Thymus (tissue), 11 donors: ENCODE results near the gene KBTBD7. TPM values are rescaled to one million over a fixed set of nuclear protein-coding genes. Genes with fewer than 3 reads are reported as not detected.

Experiments
- DNase-seq, 9 donors: peaks; one replicate each; pipeline ENCODE4 v3.0.0-alpha.2; 2013; ENCODE audit warnings: low spot score in 9 of 9, low read depth in 6 of 9, missing footprints in 1 of 9
- H3K27ac ChIP-seq, 2 donors: one replicate each; pipeline ENCODE4 v1.5.1; 2013; ENCODE audit warnings: control low read depth in 1 of 2, low read depth in 1 of 2, low read length in 1 of 2, mild to moderate bottlenecking in 1 of 2, moderate library complexity in 1 of 2
- H3K27me3 ChIP-seq, 2 donors: one replicate each; pipeline ENCODE4 v1.5.1; 2013; ENCODE audit warnings: low read length in 1 of 2; ENCODE audit not compliant: control insufficient read depth in 2 of 2, insufficient read depth in 1 of 2
- H3K36me3 ChIP-seq, 2 donors: one replicate each; pipeline ENCODE4 v1.5.1; 2013; ENCODE audit warnings: low read length in 1 of 2, mild to moderate bottlenecking in 1 of 2, moderate library complexity in 1 of 2; ENCODE audit not compliant: control insufficient read depth in 2 of 2, insufficient read depth in 2 of 2
- H3K4me1 ChIP-seq, 2 donors: one replicate each; pipeline ENCODE4 v1.5.1; 2013; ENCODE audit warnings: low read length in 2 of 2; ENCODE audit not compliant: control insufficient read depth in 2 of 2, insufficient read depth in 2 of 2
- H3K4me3 ChIP-seq, 2 donors: one replicate each; pipeline ENCODE4 v1.5.1; 2013; ENCODE audit warnings: low read length in 2 of 2, control low read depth in 1 of 2, mild to moderate bottlenecking in 1 of 2
- H3K9me3 ChIP-seq, 2 donors: one replicate each; pipeline ENCODE4 v1.5.1; 2013; ENCODE audit warnings: low read length in 1 of 2, mild to moderate bottlenecking in 1 of 2; ENCODE audit not compliant: control insufficient read depth in 2 of 2, insufficient read depth in 1 of 2
- WGBS: extraction: QIAGEN DNeasy Blood & Tissue Kit; methylation state at CpG from one replicate; pipeline ENCODE4 v1.1.7; 2013; 5-methylcytosine and 5-hydroxymethylcytosine counted together
- polyA plus RNA-seq: library from polyadenylated mRNA; stranded (reverse); fragments of 200-250 nt; gene quantifications from one replicate; pipeline ENCODE4 v1.2.3, GENCODE V29; 2013
- total RNA-seq: library from RNA; stranded (reverse); fragments of 120-200 nt; gene quantifications from one replicate; pipeline ENCODE4 v1.2.4, GENCODE V29; 2013
- donor health status: healthy.

Gene KBTBD7
- total and polyA plus RNA-seq, 2 donors: 5.8 to 6.9 TPM

DNA sequence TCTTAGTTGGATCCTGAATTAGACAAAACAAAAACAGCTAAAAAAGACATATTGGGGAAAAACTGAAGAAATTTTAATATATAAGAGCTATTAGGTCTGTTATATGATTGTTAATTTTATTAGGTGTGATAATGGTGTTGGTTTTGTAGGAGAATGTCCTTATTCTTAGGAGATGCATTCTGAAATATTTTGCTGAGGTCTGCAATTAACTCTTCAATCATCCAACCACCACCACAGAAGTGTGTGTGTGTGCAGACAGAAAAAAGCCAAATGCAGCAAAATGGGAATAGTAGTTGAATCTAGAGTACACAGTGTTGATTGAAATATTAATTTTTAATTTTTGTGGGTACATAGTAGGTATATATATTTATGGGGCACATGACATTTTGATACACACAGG, 12.1 kb upstream of the KBTBD7 start:
- Histone ChIP-seq H3K27me3 (no peaks in the 10 kb centered on the region), H3K4me3 (no peak overlapping the region), H3K36me3 (no peaks in the 10 kb centered on the region), H3K9me3 (peaks cover 0 to 5% of the 10 kb centered on the region in 2 donors), H3K4me1 (no peaks in the 10 kb centered on the region), H3K27ac (no peak overlapping the region)
- no peak for DNase-seq

DNA sequence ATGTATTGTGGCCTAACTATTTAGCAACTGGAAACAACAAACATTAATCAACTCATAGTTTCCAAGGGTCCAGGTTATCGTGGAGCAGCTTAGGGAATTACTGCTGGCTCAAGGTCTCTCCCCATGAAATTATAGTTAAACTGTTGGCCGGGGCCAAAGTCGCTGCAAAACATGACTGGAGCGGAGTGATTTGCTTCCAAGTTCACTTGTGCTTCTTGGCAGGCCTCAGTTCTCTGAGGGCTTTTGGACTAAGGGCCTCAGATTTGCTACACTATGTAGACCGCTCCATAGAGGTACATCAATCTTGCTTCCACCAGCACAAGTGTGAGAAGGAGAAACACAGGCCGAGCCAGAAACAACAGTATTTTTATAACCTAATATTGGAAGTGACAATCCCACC, 9.4 kb upstream of the KBTBD7 start:
- Histone ChIP-seq H3K27ac (no peak overlapping the region), H3K36me3 (no peaks in the 10 kb centered on the region), H3K27me3 (no peaks in the 10 kb centered on the region), H3K9me3 (no peaks in the 10 kb centered on the region), H3K4me1 (no peaks in the 10 kb centered on the region), H3K4me3 (no peak overlapping the region)
- no peak for DNase-seq
- 96% methylated on average over 6 of the region's 6 CpGs for WGBS

DNA sequence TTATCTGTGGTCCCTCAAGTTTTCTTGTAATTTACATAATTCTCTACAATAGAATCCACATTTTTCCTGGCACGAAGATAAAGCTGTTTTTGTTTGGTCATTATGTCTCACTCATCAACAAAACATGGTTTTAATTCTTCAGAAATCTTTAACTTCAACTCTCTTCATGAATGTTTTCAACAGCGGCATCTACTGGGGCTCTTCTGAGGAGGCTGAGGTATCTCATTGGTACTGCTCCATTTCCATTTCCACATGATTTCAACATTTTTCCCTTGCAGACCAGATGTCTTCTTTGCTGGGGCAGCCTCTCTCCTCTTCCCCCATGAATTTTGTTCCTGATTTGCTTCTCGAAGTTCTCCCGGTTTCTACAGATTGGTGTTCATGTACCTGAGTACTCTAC, 5.8 kb upstream of the KBTBD7 start:
- Histone ChIP-seq H3K36me3 (no peaks in the 10 kb centered on the region), H3K9me3 (no peaks in the 10 kb centered on the region), H3K27me3 (no peaks in the 10 kb centered on the region), H3K4me3 (no peak overlapping the region), H3K4me1 (no peaks in the 10 kb centered on the region), H3K27ac (no peak overlapping the region)
- no peak for DNase-seq
- 97% methylated on average over 4 of the region's 4 CpGs for WGBS

DNA sequence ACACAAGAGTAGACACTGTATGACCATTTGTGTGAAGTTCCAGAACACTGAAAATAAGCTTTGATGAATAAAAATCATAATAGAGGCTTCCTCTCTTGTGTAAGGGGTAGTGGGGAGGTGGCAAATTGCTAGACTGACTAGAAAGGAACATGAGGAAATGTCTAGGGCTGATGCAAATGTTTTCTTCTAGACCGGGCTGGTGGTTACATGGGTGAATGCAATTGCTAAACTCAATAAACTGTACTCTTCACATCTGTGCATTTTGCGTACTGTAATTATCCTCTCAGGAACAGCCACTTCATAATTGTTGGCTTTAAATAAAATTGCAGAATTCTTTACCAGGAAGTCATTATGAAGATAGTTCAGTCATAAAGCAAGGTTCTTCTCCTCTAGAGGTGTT, 5.2 kb upstream of the KBTBD7 start:
- H3K36me3 ChIP-seq: no peaks in the 10 kb centered on the region

DNA sequence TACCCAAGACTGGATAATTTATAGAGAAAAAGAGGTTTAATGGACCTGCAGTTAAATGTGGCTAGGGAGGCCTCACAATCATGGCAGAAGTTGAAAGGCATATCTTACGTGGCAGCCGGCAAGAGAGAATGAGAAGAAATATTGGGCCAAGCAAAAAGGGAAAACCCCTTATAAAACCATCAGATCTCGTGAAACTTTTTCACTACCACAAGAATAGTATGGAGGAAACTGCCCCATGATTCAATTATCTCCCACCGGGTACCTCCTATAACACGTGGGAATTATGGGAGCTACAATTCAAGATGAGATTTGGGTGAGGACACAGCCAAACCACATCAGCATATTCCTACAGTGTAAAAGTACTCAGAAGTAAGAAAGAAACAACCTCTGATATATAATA, 4.7 kb upstream of the KBTBD7 start:
- 82% methylated on average over 5 of the region's 5 CpGs for WGBS
- no peaks in the 10 kb centered on the region for H3K27me3 ChIP-seq
- no peaks in the 10 kb centered on the region for H3K9me3 ChIP-seq
- DNase-seq: no peak
- H3K4me3 ChIP-seq: no peak overlapping the region
- H3K27ac ChIP-seq: no peak overlapping the region
- H3K36me3 ChIP-seq: no peaks in the 10 kb centered on the region
- peaks cover 0 to 2% of the 10 kb centered on the region in 2 donors for H3K4me1 ChIP-seq

More for the DNA sequence above, 5.2 kb upstream of the KBTBD7 start:
- Histone ChIP-seq H3K27me3 (no peaks in the 10 kb centered on the region), H3K27ac (no peak overlapping the region), H3K4me1 (no peaks in the 10 kb centered on the region), H3K9me3 (no peaks in the 10 kb centered on the region), H3K4me3 (no peak overlapping the region)
- no peak for DNase-seq
- 94% methylated on average over 2 of the region's 2 CpGs for WGBS

DNA sequence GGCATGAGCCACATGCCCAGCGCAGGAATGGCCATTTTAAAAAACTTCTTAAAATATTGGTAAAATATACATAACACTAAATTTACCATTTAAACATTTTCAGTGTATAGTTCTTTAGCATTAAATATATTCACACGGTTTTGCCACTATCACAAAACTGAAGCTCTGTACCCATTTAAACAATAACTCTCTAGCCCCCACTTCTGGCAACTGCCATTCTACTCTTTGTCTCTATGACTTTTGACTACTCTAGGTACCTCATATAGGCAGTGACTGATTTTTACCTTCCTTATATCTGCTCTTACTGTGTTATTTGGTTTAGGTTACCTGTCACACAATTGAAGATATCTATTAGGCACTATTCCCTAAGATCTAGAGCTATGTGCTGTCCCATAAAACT, 2.3 kb upstream of the KBTBD7 start:
- peak in 5 of 9 donors; percentile 8 to 47 (median 17) for DNase-seq
- H3K4me1 ChIP-seq: peaks cover 14 to 16% of the 10 kb centered on the region in 2 donors
- 85% methylated on average over 2 of the region's 2 CpGs for WGBS

DNA sequence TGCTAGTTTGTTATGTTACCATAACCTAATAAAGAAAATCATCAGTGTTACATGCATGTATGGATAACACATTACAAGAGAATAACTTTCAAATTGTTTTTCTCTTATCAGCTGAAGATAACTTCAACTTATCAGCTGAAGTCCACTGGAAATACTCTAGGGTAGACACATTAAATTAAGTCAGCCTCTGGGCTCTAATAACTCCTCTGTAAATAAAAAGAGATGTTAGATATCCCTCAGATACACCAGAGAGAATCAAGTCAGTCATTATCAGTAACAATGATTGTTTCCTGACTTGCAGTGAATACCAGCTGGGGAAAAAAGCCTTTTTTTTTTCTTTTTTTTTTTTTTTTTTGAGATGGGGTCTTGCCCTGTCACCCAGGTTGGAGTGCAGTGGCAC, 1.6 kb upstream of the KBTBD7 start:
- no peak for DNase-seq
- H3K27ac ChIP-seq: no peak overlapping the region
- peaks cover 14 to 16% of the 10 kb centered on the region in 2 donors for H3K4me1 ChIP-seq
- H3K27me3 ChIP-seq: no peaks in the 10 kb centered on the region
- no peaks in the 10 kb centered on the region for H3K36me3 ChIP-seq
- no peak overlapping the region for H3K4me3 ChIP-seq
- H3K9me3 ChIP-seq: no peaks in the 10 kb centered on the region

More for the DNA sequence above, 2.3 kb upstream of the KBTBD7 start:
- no peaks in the 10 kb centered on the region for H3K9me3 ChIP-seq
- H3K27ac ChIP-seq: no peak overlapping the region
- no peak overlapping the region for H3K4me3 ChIP-seq
- no peaks in the 10 kb centered on the region for H3K36me3 ChIP-seq
- H3K27me3 ChIP-seq: no peaks in the 10 kb centered on the region

DNA sequence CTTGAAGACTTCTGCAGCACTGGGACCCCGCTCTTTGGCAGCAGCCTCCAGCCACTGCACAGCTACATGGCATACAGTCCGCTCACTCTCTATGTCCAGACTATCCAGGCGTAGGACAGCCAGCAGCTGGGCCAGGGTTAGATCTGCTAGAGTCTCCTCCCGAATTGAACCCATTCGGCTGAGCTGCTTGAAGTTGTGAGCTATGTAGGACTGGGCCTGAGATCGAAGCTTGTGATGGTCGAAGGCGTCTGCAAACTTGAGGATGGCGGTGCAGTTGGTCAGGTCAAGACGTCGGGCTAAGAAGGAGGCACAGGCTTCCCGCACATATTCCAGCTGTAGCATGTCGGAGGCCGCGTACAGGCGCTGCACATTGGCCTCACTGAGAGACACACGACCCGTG, 900 bp downstream of the KBTBD7 start:
- H3K9me3 ChIP-seq: no peaks in the 10 kb centered on the region
- H3K4me3 ChIP-seq: peak overlapping the region; percentile 50 to 81
- H3K27me3 ChIP-seq: no peaks in the 10 kb centered on the region
- no peak overlapping the region for H3K27ac ChIP-seq
- WGBS: 98% methylated on average over 18 of the region's 18 CpGs
- H3K36me3 ChIP-seq: no peaks in the 10 kb centered on the region
- no peak for DNase-seq
- H3K4me1 ChIP-seq: peaks cover 14 to 16% of the 10 kb centered on the region in 2 donors

DNA sequence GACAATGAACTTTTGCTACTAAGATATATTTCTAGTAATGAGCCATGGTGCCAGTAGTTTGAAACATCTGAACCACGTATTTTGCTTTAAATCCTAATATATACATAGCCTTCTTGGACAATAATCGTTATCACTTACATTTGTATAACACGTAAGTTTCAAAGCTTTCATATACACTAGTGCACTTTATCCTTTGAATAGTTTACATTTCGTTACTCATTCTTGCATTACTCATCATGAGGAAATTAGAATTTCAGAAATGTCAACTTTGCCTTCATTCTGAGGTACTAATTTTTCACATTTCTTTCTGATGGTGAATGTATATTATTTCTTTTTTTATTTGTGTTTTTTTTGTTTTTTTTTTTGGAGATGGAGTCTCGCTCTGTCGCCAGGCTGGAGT, 5.8 kb downstream of the KBTBD7 start:
- no peak overlapping the region for H3K27ac ChIP-seq
- WGBS: 98% methylated on average over 6 of the region's 6 CpGs
- no peak for DNase-seq

DNA sequence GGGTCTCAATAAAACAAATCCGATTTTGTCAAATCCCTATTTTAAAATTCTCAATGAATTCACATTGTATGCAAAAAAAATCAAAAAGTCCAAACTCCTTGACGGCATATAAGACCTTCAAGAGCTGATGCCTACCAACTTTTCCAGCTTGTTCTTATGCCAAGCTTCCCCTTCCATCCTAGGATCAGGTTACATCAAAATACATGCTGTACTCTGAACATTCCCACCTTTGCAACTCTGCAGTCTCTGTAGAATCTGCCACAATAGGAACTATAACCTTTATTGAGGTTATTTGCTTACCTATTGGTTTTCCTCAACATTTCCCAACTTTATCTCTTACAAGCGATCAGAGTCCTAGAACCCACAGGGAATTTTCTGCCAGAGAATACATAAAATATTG, 7.9 kb downstream of the KBTBD7 start:
- H3K4me1 ChIP-seq: no peaks in the 10 kb centered on the region
- DNase-seq: no peak
- H3K9me3 ChIP-seq: no peaks in the 10 kb centered on the region
- WGBS: 98% methylated on average over 3 of the region's 3 CpGs
- no peak overlapping the region for H3K27ac ChIP-seq
- H3K27me3 ChIP-seq: no peaks in the 10 kb centered on the region
- no peak overlapping the region for H3K4me3 ChIP-seq
- no peaks in the 10 kb centered on the region for H3K36me3 ChIP-seq

More for the DNA sequence above, 5.8 kb downstream of the KBTBD7 start:
- no peaks in the 10 kb centered on the region for H3K36me3 ChIP-seq
- H3K4me3 ChIP-seq: no peak overlapping the region
- peaks cover 9 to 14% of the 10 kb centered on the region in 2 donors for H3K4me1 ChIP-seq
- H3K27me3 ChIP-seq: no peaks in the 10 kb centered on the region
- H3K9me3 ChIP-seq: no peaks in the 10 kb centered on the region
